GM18519 (cell line): ENCODE data around the gene PIAS2.
A peak's percentile ranks its signal among the peaks of the same experiment; 100 is the strongest.
"Not testable (repeated sequence)": the region's sequence is repeated elsewhere in the genome, so short reads cannot be mapped to it uniquely, and the experiment has no call there.

Source experiments
- ATAC-seq: cut with Tn5 transposase; IDR thresholded peaks from one replicate; pipeline ENCODE4 v1.9.1; 2021; ENCODE audit warnings: mild to moderate bottlenecking, moderate library complexity; ENCODE audit not compliant: unreplicated experiment, low FRiP score

Gene PIAS2

DNA sequence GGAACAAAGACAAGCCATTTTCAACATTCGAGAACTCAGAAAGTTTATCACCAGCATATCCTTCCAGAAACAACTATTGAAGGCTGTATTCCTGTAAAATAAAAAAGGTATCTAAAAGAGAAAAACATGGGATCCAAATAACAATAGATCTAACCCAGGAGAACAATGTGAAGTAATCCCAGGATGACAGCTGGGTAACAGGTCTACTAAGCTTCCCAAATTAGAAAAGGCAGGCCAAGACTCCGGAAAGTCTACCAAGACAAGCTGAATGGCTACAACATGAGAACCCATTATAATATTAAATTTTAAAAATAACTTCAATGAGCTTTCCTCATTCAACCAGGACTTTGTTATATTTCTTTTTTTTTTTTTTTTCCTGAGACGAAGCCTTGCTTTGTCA lies 6.5 kb downstream of the PIAS2 start:
- no peak for ATAC-seq

DNA sequence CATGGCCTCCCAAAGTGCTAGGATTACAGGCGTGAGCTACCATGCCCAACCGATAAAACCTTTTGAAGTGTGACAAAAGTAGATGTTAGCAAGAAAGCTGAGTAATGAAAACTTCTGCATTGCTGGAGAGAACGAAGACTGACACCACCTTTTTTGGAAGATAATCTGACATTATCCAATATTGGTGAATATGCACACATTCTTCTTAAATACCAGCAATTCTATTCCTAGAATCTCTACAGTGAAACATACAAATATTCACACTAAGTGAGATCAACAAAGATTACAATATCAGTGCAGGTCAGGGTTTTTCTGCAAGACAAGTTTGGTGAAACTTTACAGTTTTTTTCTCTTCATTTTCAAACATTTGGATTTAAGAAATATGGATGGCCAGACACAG lies 7.8 kb downstream of the PIAS2 start:
- ATAC-seq = no peak

- no peak for ATAC-seq
These were observed 13.9 kb downstream of the PIAS2 start for GRCh38 chr18:46903406-46903805.

DNA sequence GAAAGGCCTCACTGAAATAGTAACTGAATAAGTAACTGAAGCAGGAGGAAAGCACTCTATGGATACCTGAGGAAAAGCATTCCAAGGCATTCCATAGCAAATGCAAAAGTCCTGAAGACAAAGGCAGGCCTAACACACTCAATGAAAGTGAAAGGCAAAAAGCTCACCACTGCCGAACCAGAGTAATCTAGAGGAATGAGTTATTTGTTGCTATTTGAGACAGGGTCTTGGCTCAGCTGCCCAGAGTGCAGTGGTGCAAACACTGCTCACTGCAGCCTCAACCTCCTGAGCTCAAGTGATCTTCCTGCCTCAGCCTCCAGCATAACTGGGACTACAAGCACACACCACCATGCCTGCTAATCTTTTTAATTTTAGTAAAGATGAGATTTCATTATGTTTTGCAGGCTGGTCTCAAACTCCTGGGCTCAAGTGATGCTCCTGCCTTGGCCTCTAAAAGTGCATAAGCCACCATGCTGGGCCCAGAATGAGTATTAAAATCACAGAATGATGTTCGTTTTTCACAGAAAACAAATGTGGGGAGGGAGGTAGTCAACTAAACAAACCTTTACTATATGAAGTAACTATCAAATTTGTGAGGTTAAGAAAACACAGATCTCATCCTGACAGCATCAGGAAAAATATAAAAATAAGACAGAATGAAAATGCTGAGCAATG lies 17.9 kb downstream of the PIAS2 start:
- peak; percentile 71 for ATAC-seq

- no peak for ATAC-seq
These were observed 23.2 kb downstream of the PIAS2 start for GRCh38 chr18:46894124-46894523.

DNA sequence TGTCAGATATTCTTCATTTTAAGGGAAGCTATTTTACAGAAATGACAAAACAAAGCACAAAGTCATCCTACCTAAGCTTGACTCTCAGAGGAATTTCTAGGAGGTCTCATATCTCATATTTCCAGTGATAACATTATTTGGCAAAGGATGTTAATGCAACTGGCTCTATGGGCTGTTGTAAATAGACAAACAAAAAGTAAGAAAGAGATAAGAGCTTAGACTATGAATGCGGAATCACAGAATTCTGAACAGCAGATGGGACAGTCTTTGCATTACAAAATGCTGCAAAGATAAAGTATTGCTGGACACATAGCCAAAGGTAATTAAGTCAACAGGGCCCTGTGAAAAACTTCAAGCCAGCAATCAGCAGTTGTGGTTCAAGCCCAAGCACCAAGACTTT lies 23.9 kb downstream of the PIAS2 start:
- no peak for ATAC-seq

DNA sequence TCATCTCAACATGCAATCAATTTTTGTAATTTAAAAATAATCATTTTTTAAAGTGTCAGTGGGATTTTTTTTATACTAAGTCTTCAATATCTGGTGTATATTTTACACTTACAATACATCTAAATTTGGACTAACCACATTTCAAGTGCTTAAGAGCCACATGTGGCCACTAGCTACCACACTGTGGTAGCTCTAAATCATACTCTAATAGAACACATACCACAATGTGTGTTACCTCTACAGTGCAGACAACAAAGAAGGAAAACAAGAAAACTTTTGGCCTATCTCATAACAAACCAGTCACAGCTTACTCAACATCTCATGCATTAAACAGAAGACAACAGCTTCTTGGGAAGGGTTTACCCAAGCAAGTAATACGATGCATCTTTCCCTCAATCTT lies 24.5 kb downstream of the PIAS2 start:
- ATAC-seq = no peak

- ATAC-seq = peak; percentile 72
These were observed 25.5 kb downstream of the PIAS2 start for GRCh38 chr18:46891742-46892214.

- no peak for ATAC-seq
These were observed 28.3 kb downstream of the PIAS2 start for GRCh38 chr18:46888965-46889364.

- no peak for ATAC-seq
These were observed 30.4 kb downstream of the PIAS2 start for GRCh38 chr18:46886893-46887292.

- no peak for ATAC-seq
These were observed 34.1 kb downstream of the PIAS2 start for GRCh38 chr18:46883180-46883579.

DNA sequence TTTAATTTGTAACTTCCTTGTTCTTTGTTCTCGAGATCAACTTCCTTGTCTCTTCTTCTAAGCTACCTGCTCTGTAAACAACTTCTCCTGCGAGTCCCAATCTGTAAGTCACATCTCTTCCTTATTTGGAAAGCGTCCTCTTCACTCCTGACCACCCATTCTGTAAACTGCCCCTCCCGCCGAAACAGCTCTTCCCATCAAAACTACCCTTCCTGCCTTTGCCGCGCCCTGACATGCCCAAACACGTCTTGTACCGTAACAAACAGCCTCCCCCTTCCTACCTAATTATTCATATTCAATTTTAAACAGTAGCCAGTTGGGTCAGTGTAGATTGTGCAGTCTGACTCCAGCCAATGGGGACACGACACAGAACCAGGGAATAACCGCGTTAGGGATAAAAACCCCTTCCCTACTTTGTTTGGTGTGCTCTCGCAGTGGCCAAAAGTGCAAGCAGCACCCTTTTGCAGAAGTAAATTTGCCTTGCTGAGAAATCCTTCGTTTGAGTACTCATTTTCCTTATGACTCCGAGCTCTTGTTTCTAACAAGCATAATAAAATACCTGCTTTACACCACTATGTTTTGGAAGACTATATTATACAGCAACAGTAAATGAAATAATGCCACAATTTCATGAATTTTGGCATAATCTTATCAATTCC lies 39.8 kb downstream of the PIAS2 start:
- no peak for ATAC-seq

- ATAC-seq = no peak
These were observed 49.0 kb downstream of the PIAS2 start for GRCh38 chr18:46868169-46868921.

DNA sequence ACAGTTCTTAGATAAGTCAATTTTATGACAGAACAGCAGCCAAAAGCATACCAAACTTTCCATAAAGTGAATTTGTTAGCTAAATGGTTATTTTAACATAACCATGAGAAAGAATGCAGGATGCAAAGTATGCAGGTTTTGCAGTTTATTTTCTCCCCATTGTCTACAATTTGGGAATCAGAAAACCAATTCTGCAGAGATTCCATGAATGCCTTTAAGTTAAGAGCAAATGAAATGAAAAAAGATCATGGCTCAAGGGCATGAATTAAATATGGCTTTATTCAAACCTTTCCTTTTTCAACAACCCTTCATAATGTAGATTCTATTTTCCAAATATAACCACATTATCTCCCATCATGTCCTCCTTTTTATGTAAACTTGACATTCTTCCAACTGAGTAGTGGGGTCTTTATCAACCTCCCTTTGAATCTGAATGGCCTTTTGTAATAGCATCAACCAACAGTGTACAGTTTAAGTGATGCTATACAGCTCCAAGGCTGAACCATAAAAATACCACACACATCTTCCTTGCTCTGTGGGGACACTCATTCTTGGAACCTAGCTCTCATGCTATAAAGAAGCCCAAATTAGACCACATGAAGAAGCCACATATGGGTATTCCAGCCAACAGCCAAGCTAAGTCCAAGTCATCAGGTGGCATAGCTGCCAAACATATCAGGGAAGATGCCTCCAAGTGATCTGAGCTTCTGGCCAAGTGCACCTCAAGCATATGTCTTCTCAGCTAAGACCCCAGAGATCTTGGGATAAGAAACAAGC lies 49.8 kb downstream of the PIAS2 start:
- no peak for ATAC-seq

DNA sequence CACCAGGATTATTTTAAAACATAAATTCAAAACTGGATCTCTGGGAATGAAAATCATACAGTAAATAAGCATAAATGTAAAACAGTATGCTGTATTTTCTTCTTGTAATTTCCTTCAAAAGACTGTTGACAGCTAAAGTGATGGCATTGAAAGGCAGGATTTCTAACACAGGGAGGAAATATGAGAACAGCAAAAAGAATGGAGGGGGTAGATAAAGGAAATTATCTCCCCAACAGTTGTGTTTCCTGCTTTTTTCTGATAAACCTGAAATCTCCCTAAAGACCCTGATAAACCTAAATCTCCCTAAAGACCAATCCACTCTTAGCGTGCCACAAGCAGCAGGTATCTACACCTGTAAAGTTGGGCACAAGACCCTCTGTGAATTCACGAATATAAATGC lies 50.8 kb downstream of the PIAS2 start:
- no peak for ATAC-seq

DNA sequence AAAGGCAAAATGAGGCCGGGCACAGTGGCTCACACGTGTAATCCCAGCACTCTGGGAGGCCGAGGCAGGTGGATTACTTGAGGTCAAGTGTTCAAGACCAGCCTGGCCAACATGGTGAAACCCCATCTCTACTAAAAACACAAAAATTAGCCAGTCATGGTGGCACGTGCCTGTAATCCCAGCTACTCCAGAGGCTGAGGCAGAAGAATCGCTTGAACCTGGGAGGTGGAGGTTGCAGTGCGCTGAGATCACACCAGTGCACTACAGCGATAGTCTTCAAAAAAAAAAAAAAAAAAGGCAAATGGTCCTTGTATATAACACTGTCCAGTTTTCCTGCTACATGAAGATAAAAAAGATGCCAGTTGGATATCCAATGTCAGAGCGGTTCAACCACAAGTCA lies 52.1 kb downstream of the PIAS2 start:
- not testable (repeated sequence) for ATAC-seq

GRCh38 chr18:46859855-46860254 lies 57.5 kb downstream of the PIAS2 start:
- ATAC-seq = peak; percentile 57

- no peak for ATAC-seq
These were observed 59.0 kb downstream of the PIAS2 start for GRCh38 chr18:46858290-46858689.

GRCh38 chr18:46856973-46857372 lies 60.3 kb downstream of the PIAS2 start:
- no peak for ATAC-seq

GRCh38 chr18:46849007-46849406 lies 68.3 kb downstream of the PIAS2 start:
- ATAC-seq = no peak

- ATAC-seq = no peak
These were observed 73.9 kb downstream of the PIAS2 start for GRCh38 chr18:46843372-46843771.
